GM10266 (cell line): ENCODE measurements around the gene P2RY1.

Experiments
- DNase-seq: peaks from one replicate; pipeline ENCODE4 v3.0.0; 2012; ENCODE audit errors: extremely low spot score
- CTCF ChIP-seq: IDR thresholded peaks from 2 replicates; pipeline ENCODE4 v1.5.1; 2012; ENCODE audit warnings: mild to moderate bottlenecking, low read depth; ENCODE audit not compliant: control insufficient read depth, insufficient read depth; ENCODE audit errors: missing control alignments

P2RY1 gene

GRCh38 chr3:152828075-152828840 is 6.7 kb upstream of the P2RY1 start:
- no peak for TF ChIP-seq CTCF
- no peak for DNase-seq

DNA sequence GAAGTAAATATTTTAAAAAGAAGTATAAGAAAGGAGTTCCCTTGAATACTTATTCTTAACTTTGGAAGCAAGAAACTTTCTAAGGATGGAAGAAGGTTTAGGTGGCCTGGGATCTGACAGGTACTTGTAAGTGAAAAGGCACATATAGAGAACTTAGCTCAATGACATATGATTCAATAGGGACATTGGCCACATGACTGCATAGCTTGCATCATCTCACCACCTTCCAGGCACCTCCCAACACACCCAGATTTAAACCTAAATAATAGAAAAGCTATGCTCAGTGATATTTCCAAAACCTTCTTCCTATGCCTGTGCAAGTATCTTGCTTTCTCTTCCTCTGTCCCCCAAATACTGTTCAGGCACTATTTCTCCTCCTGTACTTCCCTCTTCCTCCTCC is 4.7 kb upstream of the P2RY1 start:
- no peak for DNase-seq
- no peak for TF ChIP-seq CTCF

DNA sequence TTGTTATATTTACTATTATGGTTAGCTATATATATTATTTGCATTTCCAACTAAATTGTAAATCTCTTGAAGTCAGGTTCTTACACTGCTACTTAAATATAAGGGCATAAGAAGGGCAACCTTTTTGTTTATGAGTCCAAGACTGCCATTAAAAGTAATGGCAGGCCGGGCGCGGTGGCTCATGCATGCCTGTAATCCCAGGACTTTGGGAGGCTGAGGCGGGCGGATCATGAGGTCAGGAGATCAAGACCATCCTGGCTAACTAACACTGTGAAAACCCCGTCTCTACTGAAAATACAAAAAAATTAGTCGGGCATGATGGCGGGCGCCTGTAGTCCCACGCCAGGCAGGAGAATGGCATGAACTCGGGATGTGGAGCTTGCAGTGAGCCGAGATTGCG is 2.9 kb upstream of the P2RY1 start:
- no peak for DNase-seq
- TF ChIP-seq CTCF = no peak

DNA sequence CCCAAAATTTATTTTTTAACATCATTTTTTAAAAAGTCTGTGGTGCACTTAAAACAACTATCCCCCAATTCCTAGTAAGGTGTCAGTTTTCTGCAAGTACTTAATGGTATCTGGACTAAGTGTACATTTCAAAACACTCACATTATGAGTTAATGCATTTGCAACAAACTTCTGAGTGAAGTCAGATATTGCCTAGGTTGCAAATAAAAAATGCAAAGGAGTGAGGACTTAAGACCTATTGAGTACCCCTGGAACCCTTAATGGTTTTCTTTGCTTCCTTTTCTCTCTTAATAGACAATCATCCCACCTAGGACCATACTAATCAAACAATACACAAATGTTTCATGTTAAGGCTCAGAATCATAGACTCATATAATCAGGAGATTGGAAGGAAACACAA is 1.8 kb upstream of the P2RY1 start:
- DNase-seq = no peak
- no peak for TF ChIP-seq CTCF

GRCh38 chr3:152834191-152834775 is 648 bp upstream of the P2RY1 start:
- TF ChIP-seq CTCF = no peak
- no peak for DNase-seq

- TF ChIP-seq CTCF = no peak
- DNase-seq = peak; percentile 16
Observed at GRCh38 chr3:152835601-152836102, 721 bp downstream of the P2RY1 start.

DNA sequence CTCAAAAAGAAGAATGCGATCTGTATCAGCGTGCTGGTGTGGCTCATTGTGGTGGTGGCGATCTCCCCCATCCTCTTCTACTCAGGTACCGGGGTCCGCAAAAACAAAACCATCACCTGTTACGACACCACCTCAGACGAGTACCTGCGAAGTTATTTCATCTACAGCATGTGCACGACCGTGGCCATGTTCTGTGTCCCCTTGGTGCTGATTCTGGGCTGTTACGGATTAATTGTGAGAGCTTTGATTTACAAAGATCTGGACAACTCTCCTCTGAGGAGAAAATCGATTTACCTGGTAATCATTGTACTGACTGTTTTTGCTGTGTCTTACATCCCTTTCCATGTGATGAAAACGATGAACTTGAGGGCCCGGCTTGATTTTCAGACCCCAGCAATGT is 1.3 kb downstream of the P2RY1 start:
- DNase-seq = no peak

More for the DNA sequence above, 1.3 kb downstream of the P2RY1 start:
- TF ChIP-seq CTCF = no peak
